ENCODE data around the gene AGRP.

GRCh38 chr16:67517155-67517445 is 33.8 kb upstream of the AGRP start:
- TF ChIP-seq CTCF (conservative IDR thresholded peaks at IDR 0.05; ENCODE audit: low read length) (no peak), EZH2phosphoT487 (IDR thresholded peaks at IDR 0.05; ENCODE audit: borderline replicate concordance) (no peak)
